ENCODE data around the gene ABCA13.

ABCA13 gene

DNA sequence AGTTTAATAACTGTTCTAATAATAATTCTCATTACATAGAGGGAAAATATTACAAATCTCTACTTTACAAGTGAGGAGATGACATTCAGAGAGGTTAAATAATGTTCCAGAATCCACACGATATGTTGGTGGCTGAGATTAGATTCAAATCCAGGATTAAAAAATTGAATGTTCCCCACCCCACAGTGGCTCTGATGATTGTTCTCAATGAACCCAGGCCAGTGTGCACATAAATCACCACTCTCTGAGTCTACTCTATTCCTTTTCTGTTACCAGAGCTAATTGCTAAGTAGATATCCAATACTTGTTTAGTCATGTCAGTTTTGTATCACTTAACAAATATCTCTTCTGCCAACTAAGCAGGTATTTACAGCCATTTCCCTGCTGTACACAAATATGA is 281.0 kb downstream of the ABCA13 start:
- DNase-seq: peak; percentile 82

DNA sequence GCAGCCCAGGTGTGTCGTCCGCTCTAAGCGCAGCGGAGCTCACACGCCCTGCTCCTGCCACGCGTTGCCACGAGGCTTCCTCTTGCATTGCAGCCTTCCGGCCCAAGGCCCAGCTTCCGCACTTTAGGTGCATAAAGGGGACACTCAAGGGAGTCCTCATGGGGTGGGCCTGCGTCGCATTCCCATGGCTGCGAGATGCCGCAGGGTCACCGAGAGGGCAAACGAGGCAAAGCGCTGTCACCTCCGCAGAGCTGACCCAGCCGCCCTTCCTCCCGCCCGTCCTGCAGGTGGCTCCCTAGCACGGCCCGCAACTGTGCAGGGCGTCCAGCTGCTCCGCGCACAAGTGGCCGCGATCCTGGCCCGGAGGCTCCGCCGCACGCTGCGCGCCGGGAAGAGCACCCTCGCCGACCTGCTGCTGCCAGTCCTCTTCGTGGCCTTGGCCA is 283.5 kb downstream of the ABCA13 start:
- no peak for DNase-seq

GRCh38 chr7:48455363-48455762 is 284.1 kb downstream of the ABCA13 start:
- no peak for DNase-seq

- DNase-seq: no peak
Observed at GRCh38 chr7:48458701-48459524, 287.7 kb downstream of the ABCA13 start.

DNA sequence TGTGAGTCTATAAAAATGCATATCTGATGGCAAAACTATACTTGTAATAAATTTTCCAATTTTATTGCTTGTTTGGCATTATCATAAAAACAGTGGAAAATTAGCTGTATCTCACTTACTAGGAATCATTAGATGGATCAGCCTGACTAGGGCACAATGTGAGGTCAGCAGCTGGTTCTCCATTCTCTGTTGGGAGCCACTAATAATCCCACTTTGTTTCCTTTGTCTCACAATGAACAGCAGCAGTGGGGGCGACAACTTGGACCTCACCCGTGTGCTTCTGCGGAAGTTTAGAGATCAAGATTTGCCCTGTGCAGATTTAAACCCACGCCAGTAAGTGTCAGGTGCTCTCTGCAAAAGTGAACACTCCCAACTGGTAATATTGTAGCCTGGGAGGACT is 295.5 kb downstream of the ABCA13 start:
- no peak for DNase-seq

DNA sequence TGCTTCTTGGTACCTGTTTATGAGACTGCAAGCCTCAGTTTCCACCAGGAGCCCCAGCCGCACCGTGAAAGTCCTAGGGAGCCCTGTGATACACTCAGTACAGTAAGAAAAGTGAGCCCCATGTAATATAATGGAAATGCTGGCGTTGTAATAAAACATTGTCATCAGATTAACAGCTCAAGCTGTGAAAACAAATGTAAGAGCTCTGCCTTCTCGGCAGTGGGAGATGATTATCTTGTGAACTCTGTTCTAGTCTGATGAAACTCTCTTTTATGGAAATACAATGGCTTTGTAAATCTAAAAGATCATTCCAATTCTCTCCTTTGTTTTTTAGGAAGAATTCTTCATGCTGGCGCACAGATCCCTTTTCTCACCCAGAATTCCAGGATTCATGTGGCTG is 299.9 kb downstream of the ABCA13 start:
- no peak for DNase-seq

- no peak for DNase-seq
Observed at GRCh38 chr7:48472640-48473039, 301.4 kb downstream of the ABCA13 start.

DNA sequence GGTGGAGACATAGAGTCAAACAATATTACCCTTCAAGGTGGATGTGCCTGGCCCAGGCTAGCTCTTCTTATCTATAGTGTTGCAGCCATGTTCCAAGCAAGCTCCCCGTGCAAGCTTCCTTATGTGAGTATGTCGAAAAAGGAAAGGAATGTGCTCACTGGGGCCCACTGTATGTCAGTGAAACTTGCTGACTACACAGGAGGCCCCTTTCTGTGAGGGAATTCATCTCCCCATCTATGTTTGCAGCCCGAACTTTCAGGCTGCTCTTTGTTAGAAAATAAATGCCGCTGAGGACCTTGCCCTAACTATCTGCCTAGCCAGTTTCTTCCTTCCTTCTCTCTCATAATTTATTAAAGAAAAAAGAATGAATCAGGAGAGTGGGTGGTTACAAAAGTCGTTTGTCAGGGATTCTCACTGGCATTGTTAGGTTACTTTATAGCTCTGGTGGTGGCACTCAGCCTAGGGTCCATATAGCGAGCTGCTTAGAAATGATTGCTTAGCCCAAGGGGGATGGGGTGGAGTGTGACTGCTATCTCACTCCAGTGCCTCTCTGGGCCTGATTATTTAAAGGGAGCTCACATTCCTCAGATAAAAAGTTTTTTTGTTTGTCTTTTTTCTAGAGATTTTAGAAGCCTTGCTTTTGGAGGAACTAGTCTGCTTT is 302.1 kb downstream of the ABCA13 start:
- DNase-seq: no peak

GRCh38 chr7:48481235-48481634 is 310.0 kb downstream of the ABCA13 start:
- DNase-seq: no peak

DNA sequence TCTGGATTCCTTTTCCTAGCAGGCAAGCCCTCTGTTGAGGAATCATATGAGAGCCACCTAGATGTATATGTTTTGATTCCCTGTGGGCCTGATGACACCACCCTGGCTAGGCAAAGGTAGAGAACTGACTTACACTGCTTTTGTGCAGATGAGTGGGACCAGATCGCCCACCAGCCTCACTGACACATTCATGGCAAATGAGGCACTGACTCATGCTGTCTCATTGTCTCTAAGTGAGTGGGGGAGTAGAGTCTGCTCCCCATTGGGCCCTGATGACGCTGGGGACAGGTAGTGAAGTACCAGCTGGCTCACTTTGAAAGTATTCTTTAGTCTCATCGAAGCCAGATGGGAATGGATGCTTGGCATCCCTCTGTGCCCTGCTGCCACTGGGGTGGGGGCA is 326.3 kb downstream of the ABCA13 start:
- no peak for DNase-seq

DNA sequence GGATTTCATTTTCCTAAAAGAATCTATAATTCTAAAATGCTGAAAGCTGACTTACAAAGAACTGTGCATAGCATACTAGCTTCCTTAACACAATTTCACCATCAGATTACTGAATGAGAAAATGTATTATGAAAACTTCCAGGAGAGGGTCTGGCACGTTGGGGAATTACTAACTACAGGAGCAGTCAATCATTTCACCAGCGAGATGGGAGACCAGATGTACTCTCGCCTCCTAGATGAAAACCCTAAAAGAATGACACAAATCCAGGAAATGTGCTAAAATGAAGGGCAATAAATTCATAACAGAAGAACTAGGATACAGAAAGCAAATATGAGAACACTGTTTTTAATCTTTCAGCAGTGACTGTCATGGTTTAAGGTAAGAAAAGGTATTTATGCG is 330.8 kb downstream of the ABCA13 start:
- no peak for DNase-seq

DNA sequence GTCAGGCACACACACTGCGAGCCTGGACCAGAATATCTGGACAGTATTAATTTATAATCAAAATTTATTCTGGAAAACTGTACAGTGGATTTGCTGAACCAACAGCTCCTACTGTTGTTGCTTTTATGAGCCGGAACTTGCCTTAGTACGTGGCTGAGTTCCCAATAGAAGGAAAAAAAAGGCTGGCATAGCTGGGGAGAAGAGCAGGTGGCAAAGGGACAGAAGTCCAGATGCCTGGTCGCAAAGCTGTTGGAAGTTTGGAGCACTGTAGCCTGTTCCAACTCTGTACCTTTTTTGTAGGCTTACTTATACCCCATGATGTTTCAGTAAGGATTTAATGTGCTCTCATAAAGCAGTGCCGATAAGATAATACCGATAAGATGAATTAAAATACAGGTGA is 333.8 kb downstream of the ABCA13 start:
- DNase-seq: no peak

DNA sequence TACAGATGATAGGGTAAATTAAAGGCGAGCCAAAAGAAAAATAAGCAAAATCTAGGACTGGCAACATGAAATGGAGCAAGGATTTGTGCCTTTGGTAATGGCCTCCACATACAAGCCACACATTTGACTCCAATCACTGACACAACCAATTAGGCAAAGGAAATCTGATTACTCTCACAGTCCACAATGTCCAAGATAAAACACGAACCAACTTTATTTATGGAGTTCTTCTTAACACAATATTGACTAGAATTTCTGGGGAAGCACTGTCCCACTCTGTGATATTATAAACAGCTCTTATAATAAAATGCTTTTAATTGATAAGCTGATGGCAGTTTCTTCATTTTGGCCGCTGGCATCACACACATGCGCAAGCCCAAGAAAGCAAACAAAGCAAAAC is 334.2 kb downstream of the ABCA13 start:
- DNase-seq: no peak

DNA sequence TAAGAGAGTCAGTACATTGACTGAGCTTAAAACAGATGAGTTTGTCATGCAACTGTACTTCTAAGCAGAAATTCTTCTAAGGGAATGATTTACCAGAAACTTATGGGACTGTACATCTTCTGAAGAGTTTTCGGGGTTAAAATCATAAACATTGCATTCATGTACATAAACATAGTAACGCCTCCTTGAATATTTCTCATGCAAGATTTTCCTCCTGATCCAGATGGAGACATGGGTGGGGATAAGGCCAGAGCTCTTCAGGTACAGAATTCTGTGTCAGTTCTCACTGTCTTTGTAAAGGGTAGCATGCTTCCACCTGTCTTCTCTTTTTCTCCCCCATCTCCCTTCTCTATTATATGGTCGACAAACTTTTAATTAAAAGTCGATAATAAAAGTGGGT is 335.3 kb downstream of the ABCA13 start:
- DNase-seq: no peak

GRCh38 chr7:48511080-48511479 is 339.8 kb downstream of the ABCA13 start:
- no peak for DNase-seq

GRCh38 chr7:48512892-48513291 is 341.6 kb downstream of the ABCA13 start:
- no peak for DNase-seq

DNA sequence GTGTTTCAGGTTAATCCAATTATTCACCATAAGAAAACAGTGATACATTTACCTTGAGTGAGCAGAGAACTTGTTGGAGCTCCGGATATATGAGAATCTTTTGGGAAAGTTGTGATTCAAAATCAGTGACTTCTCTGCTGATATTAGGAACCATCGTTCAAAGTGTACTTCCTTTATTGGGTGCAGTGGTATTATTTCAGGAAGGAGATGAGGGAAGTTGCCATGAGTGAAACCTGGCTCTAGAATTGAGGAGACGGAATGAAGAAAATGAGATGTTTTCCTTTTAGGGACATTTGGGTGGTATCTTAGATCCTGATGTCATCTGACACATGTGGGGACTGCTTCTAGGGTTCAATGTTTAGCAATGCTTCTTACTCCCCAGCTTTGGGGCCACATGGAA is 343.9 kb downstream of the ABCA13 start:
- no peak for DNase-seq

DNA sequence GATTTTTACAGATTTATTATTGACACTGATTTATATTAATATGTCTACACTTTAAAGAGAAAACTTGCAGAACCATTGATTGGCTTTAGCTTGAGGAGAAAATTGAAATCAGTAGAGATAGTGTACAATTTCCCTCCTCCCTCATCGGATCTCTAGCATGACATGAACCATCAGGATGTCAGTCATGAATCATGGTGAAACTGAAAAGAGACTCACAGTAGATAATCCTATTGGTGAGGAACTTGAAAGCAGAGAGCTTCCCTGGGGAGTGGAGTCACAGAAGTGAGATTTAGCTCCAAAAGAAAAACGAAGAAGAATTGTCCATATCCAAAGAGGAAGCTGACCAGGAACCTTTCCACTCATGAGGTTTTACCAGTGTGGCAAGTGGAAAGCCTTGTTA is 346.8 kb downstream of the ABCA13 start:
- DNase-seq: no peak

DNA sequence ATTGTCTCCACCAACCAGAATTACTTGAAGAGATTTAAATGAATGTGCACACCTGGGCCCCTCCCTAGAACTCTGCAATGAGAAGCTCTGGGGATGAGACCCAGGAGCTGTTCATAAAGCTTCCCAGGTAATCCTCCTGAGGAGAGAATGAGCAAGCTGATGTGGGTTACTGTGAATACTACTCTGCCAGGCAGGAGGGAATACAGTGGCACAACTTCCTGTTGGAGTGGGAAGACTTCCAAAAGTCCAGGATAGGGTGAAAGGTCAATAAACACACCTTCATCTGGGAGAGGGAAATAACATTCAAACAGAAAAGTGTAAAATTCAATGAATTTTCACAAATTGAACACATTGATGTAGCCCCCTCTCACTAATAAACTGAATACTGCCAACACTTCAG is 351.4 kb downstream of the ABCA13 start:
- DNase-seq: no peak

DNA sequence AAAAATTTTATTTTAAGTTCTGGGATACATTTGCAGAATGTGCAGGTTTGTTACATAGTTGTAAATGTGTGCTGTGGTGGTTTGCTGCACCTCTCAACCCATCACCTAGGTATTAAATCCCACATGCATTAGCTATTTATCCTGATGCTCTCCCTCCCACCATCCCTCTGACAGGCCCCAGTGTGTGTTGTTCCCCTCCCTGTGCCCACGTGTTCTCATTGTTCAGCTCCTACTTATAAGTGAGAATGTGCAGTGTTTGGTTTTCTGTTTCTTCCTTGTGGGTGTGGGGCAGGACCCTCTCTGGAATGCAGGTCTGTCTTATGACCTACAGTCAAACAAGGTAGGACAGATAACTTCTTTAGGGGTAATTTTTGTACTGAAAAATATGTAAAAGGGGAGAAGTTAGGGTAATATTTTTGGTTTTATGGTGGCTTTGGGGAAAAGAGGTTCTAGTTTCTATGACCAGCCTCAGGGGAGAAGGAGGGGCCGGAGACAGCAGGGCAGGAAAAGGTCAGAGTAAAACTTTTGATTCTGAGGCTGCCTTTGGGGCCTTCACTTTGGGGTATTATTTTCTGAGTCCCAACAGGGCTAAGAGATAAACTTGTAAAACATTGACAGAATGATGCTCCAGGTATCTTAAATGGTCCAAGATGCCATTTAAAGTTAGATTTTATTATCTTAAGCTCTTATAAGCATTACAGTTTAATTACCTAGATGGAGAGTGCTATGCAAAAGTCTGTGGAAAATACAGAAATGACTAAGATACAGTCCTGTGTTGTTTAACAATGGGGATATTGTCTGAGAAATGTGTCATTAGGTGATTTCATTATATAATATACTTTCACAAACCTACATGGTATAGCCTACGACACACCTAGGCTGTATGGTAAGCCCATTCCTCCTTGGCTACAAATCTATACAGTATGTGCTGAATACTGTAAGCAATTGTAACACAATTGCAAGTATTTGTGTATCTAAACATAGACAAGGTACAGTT is 354.8 kb downstream of the ABCA13 start:
- no peak for DNase-seq

DNA sequence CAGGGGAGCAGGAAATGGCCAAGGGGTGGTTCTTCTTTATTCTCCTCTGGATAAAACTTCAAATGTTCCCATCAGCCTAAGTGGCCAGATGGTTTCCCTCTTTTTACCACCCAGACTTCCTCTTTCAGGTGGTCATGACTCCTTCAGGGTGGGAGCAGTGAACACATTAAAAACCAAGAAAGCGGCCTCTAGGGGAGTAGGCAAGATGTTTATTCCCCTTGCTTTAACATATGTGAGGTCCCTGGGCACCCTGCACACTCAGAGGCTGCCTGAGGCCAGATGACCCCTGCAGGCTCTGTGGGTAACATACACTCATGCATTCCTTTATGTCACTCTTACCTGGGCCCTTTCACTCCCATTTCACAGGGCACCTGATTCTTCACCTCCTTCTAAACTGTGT is 357.4 kb downstream of the ABCA13 start:
- no peak for DNase-seq

DNA sequence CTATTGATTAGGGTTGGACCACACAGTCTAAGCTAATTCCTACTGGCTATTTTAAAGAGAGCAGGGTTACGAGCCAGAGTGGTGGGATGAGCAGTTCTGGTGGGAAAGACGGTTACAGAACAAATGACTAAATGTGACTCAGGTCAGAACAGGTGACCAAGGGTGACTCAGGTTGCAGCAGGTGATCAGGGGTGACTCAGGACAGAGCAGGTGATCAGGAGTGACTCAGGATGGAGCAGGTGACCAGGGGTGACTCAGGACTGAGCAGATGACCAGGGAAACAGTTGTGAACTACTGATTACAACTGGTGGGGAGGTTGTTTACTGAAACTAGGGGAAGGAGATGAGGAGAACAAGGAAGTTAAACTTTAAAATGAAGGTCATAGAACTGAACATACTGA is 366.3 kb downstream of the ABCA13 start:
- no peak for DNase-seq

DNA sequence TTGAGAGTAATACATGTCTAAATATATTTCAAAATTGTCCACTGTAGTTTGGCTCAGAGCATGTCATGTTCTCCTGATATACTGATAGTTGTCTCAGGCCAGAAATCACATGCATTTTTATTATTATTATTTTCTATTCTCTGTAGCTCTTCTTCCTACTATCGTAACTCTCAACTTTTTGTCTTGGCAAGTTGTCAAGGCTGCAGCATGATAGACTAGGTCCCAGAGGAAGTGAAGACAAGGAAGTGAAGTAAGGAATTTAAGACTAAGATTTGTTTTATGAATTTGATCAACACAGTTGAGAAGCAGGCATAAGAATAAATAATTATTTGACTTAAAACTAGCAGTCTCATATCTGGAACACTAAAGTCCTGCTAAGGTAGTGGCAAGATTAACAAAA is 369.5 kb downstream of the ABCA13 start:
- no peak for DNase-seq

All from NCI-H1105 treated with DMSO at 0.1 percent for 48 hours (cell line).